Fibroblast of peridontal ligament (primary cell): ENCODE data around the gene DRD2.
A peak's percentile ranks its signal among the peaks of the same experiment; 100 is the strongest.

Source experiments
- DNase-seq: peaks from one replicate; pipeline ENCODE4 v3.0.0-alpha.2; 2010; ENCODE audit errors: extremely low read depth

The DRD2 gene

DNA sequence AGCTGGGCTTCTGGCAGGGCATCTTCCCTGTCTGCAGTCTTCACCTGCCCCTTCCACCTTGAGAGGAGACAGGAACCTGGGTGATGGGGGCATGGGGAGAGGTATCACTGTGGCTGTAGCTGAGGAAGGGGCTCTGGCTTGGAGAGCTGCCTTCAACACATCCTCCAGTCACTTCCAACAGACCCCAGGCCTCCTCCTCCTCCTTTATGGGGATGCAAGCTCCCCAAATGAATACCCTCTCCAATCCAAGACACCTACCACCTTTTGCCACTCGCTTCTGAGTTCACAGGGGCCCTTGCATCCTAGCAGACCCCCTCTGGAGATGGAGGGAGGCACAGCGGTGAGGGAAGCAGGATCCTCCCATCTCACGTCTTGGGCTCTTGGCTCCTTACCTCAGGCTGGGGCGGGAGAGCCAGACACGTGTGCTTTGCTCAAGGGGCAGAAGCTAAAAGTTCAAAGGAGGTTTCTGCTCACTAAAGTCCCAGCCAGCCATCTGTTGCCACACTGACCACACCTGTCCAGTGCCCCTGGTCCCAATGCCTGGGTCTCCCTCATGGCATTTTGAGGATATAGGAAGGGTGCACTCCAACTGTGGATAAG is 74.5 kb downstream of the DRD2 start:
- DNase-seq, result no peak

GRCh38 chr11:113398669-113399430 is 76.3 kb downstream of the DRD2 start:
- no peak for DNase-seq

DNA sequence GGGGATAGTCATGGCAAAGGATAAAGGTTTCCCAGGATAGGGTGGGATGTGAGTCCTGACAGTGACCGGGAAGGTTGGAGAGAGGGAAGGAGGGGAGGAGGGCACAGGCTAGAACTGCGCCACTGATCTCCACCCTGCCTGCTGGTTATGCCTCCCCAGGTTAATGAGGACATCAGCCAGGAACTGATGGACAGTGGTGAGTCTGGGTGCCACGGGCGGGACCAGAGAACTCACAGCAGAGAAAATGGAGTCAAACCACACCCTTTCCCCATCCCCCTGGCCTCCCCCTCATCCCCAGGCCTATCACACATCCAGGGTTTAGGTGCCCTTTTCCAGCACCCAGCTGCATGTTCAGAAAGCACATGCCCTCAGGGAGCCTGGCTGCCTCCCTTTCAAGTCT is 77.4 kb downstream of the DRD2 start:
- DNase-seq, result no peak

DNA sequence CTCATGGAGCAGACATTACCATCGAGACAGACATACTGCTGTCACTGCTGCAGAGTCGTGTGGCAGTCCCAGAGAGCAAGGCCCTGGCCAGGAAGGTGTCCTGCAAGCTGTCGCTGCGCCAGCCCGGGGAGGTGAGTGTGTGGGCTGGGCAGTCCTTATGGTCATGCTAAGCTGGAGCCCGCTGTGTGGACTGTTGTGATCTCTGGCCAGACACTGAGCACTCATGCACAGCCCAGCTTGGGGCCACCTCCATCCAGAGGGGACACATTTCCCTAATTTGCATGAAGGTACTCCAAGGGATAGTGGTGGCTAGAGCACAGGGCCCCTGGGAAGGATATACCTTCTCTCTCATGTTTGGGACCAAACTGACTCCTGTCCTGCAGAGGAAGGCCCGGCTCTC is 78.0 kb downstream of the DRD2 start:
- no peak for DNase-seq

DNA sequence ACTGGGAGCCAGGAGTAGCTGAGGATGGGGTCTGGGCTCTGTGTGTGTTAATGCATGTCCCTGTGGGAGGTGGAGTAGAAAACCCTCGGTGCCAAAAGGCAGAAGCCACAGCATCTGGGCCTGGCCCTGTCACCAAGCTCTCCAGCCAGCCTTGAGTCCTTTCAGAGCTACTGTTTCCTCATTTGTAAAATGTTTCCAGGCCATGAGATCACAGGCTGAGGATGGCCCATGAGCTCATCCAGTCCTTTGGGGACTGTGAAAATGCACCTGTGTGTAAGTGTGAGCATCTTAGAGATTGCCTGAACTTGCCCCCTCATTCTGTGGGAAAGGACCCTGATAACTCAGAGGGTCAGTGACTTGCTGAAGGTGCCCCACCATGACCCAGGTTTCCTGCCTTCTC is 78.5 kb downstream of the DRD2 start:
- no peak for DNase-seq

- DNase-seq, result no peak
Observed at GRCh38 chr11:113395782-113396336, 79.3 kb downstream of the DRD2 start.

GRCh38 chr11:113394919-113395318 is 80.3 kb downstream of the DRD2 start:
- DNase-seq, result no peak

GRCh38 chr11:113393501-113393985 is 81.7 kb downstream of the DRD2 start:
- DNase-seq, result no peak

GRCh38 chr11:113392236-113392921 is 82.8 kb downstream of the DRD2 start:
- peak; percentile 51 for DNase-seq

DNA sequence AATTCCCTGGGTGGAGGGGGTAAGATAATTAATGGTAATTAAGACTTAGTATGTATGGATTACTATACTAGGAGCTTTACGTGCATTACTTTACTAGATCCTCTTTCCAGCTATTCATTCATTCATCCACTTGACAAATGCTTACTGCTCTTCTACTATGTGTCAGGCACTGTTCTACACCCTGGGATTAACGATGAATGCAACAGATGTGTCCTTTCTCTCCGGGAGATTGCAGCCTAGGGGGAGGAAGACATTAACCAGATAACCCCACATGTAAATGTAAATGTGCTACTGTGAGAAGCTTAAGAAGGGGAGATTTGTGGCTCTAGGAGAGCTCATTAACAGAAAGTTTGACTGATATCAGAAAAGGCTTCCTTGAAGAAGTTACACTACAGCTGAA is 85.9 kb downstream of the DRD2 start:
- DNase-seq, result no peak

GRCh38 chr11:113387605-113388211 is 87.5 kb downstream of the DRD2 start, which contains the start of gene ANKK1:
Gene ANKK1 (plus strand): TSS chr11:113387779. CDS start chr11:113387885, 106 bp downstream.
- no peak for DNase-seq

DNA sequence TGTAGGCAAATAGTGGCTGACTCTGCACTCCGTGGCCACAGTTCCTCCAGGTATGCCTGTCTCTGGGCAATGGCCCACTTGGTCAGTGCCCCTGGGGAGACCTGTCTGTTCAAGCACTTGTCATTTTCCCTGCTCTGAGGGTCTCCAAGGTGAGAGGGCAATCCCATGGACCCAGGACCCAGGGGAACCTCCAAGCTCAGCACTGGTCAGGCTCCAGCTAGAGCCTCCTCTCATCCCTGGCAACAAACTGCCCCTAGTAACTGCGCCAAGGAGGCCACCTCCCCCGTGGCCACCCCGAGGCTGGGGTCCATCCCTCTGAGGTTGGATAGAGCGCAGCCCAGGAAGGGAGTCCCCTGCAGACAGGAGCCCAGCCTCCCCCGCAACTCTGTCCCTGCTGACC is 88.3 kb downstream of the DRD2 start:
- no peak for DNase-seq

GRCh38 chr11:113385749-113386148 is 89.4 kb downstream of the DRD2 start:
- DNase-seq, result no peak

DNA sequence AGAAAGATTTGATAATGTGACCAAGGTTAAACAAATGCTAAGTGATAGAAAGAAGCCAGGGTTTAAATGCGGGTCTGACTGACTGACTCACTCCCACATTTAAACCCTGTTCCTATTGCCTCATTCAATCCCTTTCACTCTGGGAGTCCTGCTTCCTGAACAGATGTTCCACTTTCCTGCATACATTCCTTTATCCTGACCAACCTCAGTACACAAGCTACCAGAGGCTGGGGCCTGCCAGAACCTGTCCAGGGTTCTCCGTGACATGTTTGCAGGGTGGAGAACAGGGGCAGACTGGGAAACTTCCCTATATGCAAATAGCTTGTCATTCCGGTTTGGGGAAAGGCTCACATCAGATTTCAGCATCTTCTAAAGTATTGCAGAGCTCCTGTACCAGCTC is 90.6 kb downstream of the DRD2 start:
- DNase-seq, result peak; percentile 87

DNA sequence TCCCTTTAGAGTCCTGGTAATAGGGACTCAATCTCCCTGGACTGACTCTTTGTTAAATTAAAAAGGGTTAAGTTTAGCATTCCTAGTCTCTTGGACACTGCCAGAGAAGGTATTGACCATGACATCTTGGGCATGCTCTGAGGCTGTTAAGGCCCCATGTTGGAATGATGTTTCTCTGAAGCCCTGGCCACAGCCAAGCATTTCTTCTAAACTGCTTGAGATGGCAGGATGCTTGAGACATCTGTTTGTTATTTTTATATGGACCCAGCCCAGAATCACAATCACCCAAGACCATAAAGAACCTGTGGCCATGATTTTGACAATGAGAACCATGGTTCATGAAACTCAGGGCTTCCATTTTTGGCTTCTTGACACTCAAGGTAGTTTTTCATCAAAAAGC is 93.1 kb downstream of the DRD2 start:
- peak; percentile 36 for DNase-seq

DNA sequence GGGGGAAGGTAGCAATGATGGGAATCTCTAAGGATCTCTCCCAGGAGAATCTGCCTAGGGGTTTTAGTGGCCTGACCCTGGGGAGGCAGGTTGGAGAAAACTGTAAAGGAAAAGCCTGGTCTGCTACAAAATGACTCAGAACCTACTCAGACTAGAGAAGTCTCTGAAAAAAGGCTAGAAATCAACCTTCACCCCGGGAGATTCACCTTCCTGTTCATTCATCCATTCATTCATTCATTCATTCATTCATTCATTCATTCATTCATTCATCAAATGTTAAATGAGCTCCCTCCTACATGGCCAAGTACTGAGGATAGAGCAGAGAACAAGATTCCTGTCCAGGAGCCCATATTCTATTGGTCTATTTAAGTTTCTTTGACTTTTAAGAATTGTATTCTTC is 96.5 kb downstream of the DRD2 start:
- no peak for DNase-seq

GRCh38 chr11:113377681-113378412 is 97.4 kb downstream of the DRD2 start:
- DNase-seq, result peak; percentile 48

GRCh38 chr11:113376156-113376555 is 99.0 kb downstream of the DRD2 start:
- no peak for DNase-seq

- no peak for DNase-seq
Observed at GRCh38 chr11:113375402-113375801, 99.8 kb downstream of the DRD2 start.

DNA sequence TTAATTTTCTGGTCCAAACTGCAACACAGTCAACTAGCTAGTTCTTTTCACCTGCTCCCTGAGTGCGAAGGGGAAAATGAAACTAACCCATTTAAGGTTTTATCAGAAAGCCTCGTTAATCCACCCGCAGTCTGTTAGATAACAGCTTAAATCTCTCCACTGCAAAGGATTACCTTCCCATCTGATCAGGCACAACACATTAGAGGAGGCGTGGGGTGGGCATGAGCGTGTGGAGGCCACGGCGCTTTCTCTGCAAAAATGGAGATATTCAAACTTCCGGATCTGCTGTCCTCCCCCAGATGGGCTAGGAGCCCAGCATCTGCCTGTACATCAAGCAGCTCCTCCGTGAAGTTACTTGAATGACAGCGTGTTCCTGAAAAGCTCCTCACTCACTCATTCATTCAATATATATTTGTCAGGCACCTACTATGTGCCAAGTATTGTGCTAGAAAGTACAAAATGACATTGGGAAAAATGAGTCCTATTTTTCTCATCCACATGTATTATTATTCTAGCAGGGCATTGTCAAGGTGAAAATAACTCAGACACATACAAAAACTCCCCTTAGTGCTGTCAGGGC is 101.1 kb downstream of the DRD2 start:
- no peak for DNase-seq

- DNase-seq, result peak; percentile 48
Observed at GRCh38 chr11:113373306-113373705, 101.9 kb downstream of the DRD2 start.
